Amniotic stem cell (primary cell): ENCODE data around the gene DDR1.
"Not testable (repeated sequence)": the region's sequence is repeated elsewhere in the genome, so short reads cannot be mapped to it uniquely, and the experiment has no call there.

ENCODE experiments used
- DNase-seq: peaks from one replicate; lab custom pipeline; 2025; lab: John Stamatoyannopoulos, UW

DDR1 gene

GRCh38 chr6:30917487-30917886 is 33.2 kb downstream of the DDR1 start:
- no peak for DNase-seq

- DNase-seq: no peak
These were observed 34.4 kb downstream of the DDR1 start for GRCh38 chr6:30918670-30919069.

GRCh38 chr6:30922447-30922852 is 38.1 kb downstream of the DDR1 start:
- DNase-seq: no peak

- not testable (repeated sequence) for DNase-seq
These were observed 39.8 kb downstream of the DDR1 start for GRCh38 chr6:30924040-30924627.

GRCh38 chr6:30926644-30927043 is 42.3 kb downstream of the DDR1 start:
- DNase-seq: no peak

GRCh38 chr6:30927080-30927479 is 42.8 kb downstream of the DDR1 start:
- DNase-seq: not testable (repeated sequence)

- DNase-seq: no peak
These were observed 44.4 kb downstream of the DDR1 start for GRCh38 chr6:30928677-30929076.

GRCh38 chr6:30930506-30930905 is 46.2 kb downstream of the DDR1 start:
- DNase-seq: no peak

GRCh38 chr6:30931272-30931671 is 47.0 kb downstream of the DDR1 start:
- no peak for DNase-seq

- no peak for DNase-seq
These were observed 47.8 kb downstream of the DDR1 start, which contains the start of gene SFTA2 for GRCh38 chr6:30931969-30932645. TSS of gene SFTA2 (minus strand) at chr6:30932170. CDS start at chr6:30932096, 74 bp downstream.

- no peak for DNase-seq
These were observed 48.5 kb downstream of the DDR1 start for GRCh38 chr6:30932665-30933365.

GRCh38 chr6:30935018-30935417 is 50.7 kb downstream of the DDR1 start:
- no peak for DNase-seq

GRCh38 chr6:30937265-30937664 is 52.9 kb downstream of the DDR1 start:
- no peak for DNase-seq

- no peak for DNase-seq
These were observed 54.4 kb downstream of the DDR1 start for GRCh38 chr6:30938730-30939129.

- DNase-seq: no peak
These were observed 55.2 kb downstream of the DDR1 start for GRCh38 chr6:30939473-30939872.

GRCh38 chr6:30940361-30940986 is 56.2 kb downstream of the DDR1 start, which contains the start of gene MUCL3:
TSS of gene MUCL3 (plus strand) at chr6:30940973. CDS start at chr6:30941000, 27 bp downstream.
- no peak for DNase-seq

- DNase-seq: peak; percentile 46
These were observed 58.2 kb downstream of the DDR1 start for GRCh38 chr6:30942338-30943060.

GRCh38 chr6:30944051-30944450 is 59.7 kb downstream of the DDR1 start:
- DNase-seq: no peak

GRCh38 chr6:30945281-30945680 is 61.0 kb downstream of the DDR1 start:
- no peak for DNase-seq

- no peak for DNase-seq
These were observed 62.9 kb downstream of the DDR1 start for GRCh38 chr6:30947231-30947630.

GRCh38 chr6:30948811-30949210 is 64.5 kb downstream of the DDR1 start:
- no peak for DNase-seq
